HEK293 (cell line): ENCODE results near the gene FOXM1.

ENCODE experiments used
- HOXA7 ChIP-seq: sonication (generic); formaldehyde crosslinking; IDR thresholded peaks from 2 replicates; pipeline ENCODE4 v1.8.1; 2022; ENCODE audit warnings: missing genetic modification reagents, borderline replicate concordance
- IKZF3 ChIP-seq: fragments of 450-650 bp; IDR thresholded peaks from 2 replicates; pipeline ENCODE4 v1.5.0; 2018; ENCODE audit warnings: missing biosample characterization, mild to moderate bottlenecking, missing genetic modification characterization, moderate library complexity
- KLF1 ChIP-seq: fragments of 450-650 bp; formaldehyde crosslinking; IDR thresholded peaks from 2 replicates; pipeline ENCODE4 v1.5.1; 2016; ENCODE audit warnings: missing biosample characterization, missing genetic modification characterization
- KLF9 ChIP-seq: fragments of 450-650 bp; formaldehyde crosslinking; IDR thresholded peaks from 2 replicates; pipeline ENCODE4 v1.5.1; 2016; ENCODE audit warnings: missing biosample characterization, missing genetic modification characterization, low read depth
- MZF1 ChIP-seq: fragments of 450-650 bp; formaldehyde crosslinking; IDR thresholded peaks from 2 replicates; pipeline ENCODE4 v1.5.1; 2017; ENCODE audit warnings: missing biosample characterization, missing genetic modification characterization, borderline replicate concordance
- PRDM1 ChIP-seq: fragments of 450-650 bp; formaldehyde crosslinking; IDR thresholded peaks from 2 replicates; pipeline ENCODE4; 2016; ENCODE audit warnings: missing biosample characterization, missing genetic modification characterization
- PRDM6 ChIP-seq: fragments of 450-650 bp; formaldehyde crosslinking; IDR thresholded peaks from 2 replicates; pipeline ENCODE4 v1.5.1; 2017; ENCODE audit warnings: missing biosample characterization, missing genetic modification characterization
- SALL2 ChIP-seq: fragments of 450-650 bp; formaldehyde crosslinking; IDR thresholded peaks from 2 replicates; pipeline ENCODE4 v1.5.0; 2017; ENCODE audit warnings: missing biosample characterization, mild to moderate bottlenecking, missing genetic modification characterization, borderline replicate concordance
- SETDB1 ChIP-seq: IDR thresholded peaks from one replicate; pipeline ENCODE4 v1.6.1; 2017; ENCODE audit warnings: mild to moderate bottlenecking, low read length, moderate library complexity, mixed read lengths; ENCODE audit not compliant: insufficient read length
- SP7 ChIP-seq: fragments of 450-650 bp; formaldehyde crosslinking; IDR thresholded peaks from 2 replicates; pipeline ENCODE4 v1.5.1; 2016; ENCODE audit warnings: missing biosample characterization, missing genetic modification characterization
- WT1 ChIP-seq: fragments of 450-650 bp; formaldehyde crosslinking; IDR thresholded peaks from 2 replicates; pipeline ENCODE4 v1.5.1; 2016; ENCODE audit warnings: missing biosample characterization, missing genetic modification characterization
- YY1 ChIP-seq: fragments of 450-650 bp; formaldehyde crosslinking; IDR thresholded peaks from 2 replicates; pipeline ENCODE4 v1.5.1; 2018; ENCODE audit warnings: missing biosample characterization, missing genetic modification characterization
- ZBTB17 ChIP-seq: fragments of 450-650 bp; formaldehyde crosslinking; IDR thresholded peaks from 2 replicates; pipeline ENCODE4 v1.5.1; 2016; ENCODE audit warnings: missing biosample characterization, missing genetic modification characterization
- ZBTB7A ChIP-seq: fragments of 450-650 bp; formaldehyde crosslinking; IDR thresholded peaks from 2 replicates; pipeline ENCODE4 v1.5.1; 2016; ENCODE audit warnings: low read depth, missing biosample characterization, missing genetic modification characterization
- ZNF146 ChIP-seq: fragments of 450-650 bp; formaldehyde crosslinking; IDR thresholded peaks from 2 replicates; pipeline ENCODE4 v1.5.1; 2016; ENCODE audit warnings: missing biosample characterization, missing genetic modification characterization
- ZNF280C ChIP-seq: fragments of 450-650 bp; formaldehyde crosslinking; IDR thresholded peaks from 2 replicates; pipeline ENCODE4 v1.5.1; 2016; ENCODE audit warnings: missing biosample characterization, missing genetic modification characterization
- ZNF302 ChIP-seq: fragments of 450-650 bp; formaldehyde crosslinking; IDR thresholded peaks from 2 replicates; pipeline ENCODE4 v1.5.1; 2016; ENCODE audit warnings: missing biosample characterization, missing genetic modification characterization, low read depth
- ZNF311 ChIP-seq: fragments of 450-650 bp; formaldehyde crosslinking; IDR thresholded peaks from 2 replicates; pipeline ENCODE4 v1.5.1; 2017; ENCODE audit warnings: missing biosample characterization, missing genetic modification characterization, borderline replicate concordance
- ZNF37A ChIP-seq: fragments of 450-650 bp; IDR thresholded peaks from 2 replicates; pipeline ENCODE4 v1.5.1; 2018; ENCODE audit warnings: missing biosample characterization, missing genetic modification characterization
- ZNF391 ChIP-seq: fragments of 450-650 bp; formaldehyde crosslinking; IDR thresholded peaks from 2 replicates; pipeline ENCODE4 v1.5.1; 2016; ENCODE audit warnings: low read depth, missing biosample characterization, missing genetic modification characterization, borderline replicate concordance
- ZNF423 ChIP-seq: fragments of 450-650 bp; formaldehyde crosslinking; IDR thresholded peaks from 2 replicates; pipeline ENCODE4 v1.5.1; 2016; ENCODE audit warnings: missing biosample characterization, missing genetic modification characterization
- ZNF501 ChIP-seq: fragments of 450-650 bp; formaldehyde crosslinking; IDR thresholded peaks from 2 replicates; pipeline ENCODE4 v1.5.1; 2016; ENCODE audit warnings: missing biosample characterization, missing genetic modification characterization
- ZNF571 ChIP-seq: fragments of 450-650 bp; formaldehyde crosslinking; IDR thresholded peaks from 2 replicates; pipeline ENCODE4 v1.5.0; 2017; ENCODE audit warnings: missing biosample characterization, missing genetic modification characterization
- ZNF677 ChIP-seq: fragments of 450-650 bp; IDR thresholded peaks from 2 replicates; pipeline ENCODE4 v1.5.0; 2018; ENCODE audit warnings: missing biosample characterization, mild to moderate bottlenecking, missing genetic modification characterization, moderate library complexity
- ZNF777 ChIP-seq: fragments of 450-650 bp; formaldehyde crosslinking; IDR thresholded peaks from 2 replicates; pipeline ENCODE4 v1.5.1; 2017; ENCODE audit warnings: missing biosample characterization, missing genetic modification characterization, borderline replicate concordance
- ZSCAN30 ChIP-seq: fragments of 450-650 bp; IDR thresholded peaks from 2 replicates; pipeline ENCODE4 v1.5.1; 2018; ENCODE audit warnings: missing biosample characterization, mild to moderate bottlenecking, missing genetic modification characterization, moderate library complexity
- TF ChIP-seq, protein P1 (sequence below): fragments of 450-650 bp; formaldehyde crosslinking; IDR thresholded peaks from 2 replicates; pipeline ENCODE4 v1.5.1; 2016; ENCODE audit warnings: missing biosample characterization, missing genetic modification characterization
- TF ChIP-seq, protein P2 (sequence below): fragments of 450-650 bp; formaldehyde crosslinking; IDR thresholded peaks from 2 replicates; pipeline ENCODE4 v1.5.1; 2017; ENCODE audit warnings: missing biosample characterization, missing genetic modification characterization
- TF ChIP-seq, protein P3 (sequence below): fragments of 450-650 bp; formaldehyde crosslinking; IDR thresholded peaks from 2 replicates; pipeline ENCODE4 v1.5.1; 2017; ENCODE audit warnings: missing biosample characterization, missing genetic modification characterization

The FOXM1 gene

GRCh38 chr12:2902272-2902880 is 25.4 kb upstream of the FOXM1 start (continued):
- TF ChIP-seq KLF1 (tag by site-specific recombination): no peak
- TF ChIP-seq, protein P1, sequence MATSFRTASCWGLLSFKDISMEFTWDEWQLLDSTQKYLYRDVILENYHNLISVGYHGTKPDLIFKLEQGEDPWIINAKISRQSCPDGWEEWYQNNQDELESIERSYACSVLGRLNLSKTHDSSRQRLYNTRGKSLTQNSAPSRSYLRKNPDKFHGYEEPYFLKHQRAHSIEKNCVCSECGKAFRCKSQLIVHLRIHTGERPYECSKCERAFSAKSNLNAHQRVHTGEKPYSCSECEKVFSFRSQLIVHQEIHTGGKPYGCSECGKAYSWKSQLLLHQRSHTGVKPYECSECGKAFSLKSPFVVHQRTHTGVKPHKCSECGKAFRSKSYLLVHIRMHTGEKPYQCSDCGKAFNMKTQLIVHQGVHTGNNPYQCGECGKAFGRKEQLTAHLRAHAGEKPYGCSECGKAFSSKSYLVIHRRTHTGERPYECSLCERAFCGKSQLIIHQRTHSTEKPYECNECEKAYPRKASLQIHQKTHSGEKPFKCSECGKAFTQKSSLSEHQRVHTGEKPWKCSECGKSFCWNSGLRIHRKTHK (tag by site-specific recombination): no peak
- no peak for TF ChIP-seq ZNF571
- no peak for TF ChIP-seq HOXA7 (CRISPR knock-in tag)
- no peak for TF ChIP-seq ZNF501 (tag by site-specific recombination)
- peak; percentile 70; the same call in 1 of the 2 replicates for TF ChIP-seq ZSCAN30 (tag by site-specific recombination)
- no peak for TF ChIP-seq SP7 (tag by site-specific recombination)
- TF ChIP-seq, protein P2, sequence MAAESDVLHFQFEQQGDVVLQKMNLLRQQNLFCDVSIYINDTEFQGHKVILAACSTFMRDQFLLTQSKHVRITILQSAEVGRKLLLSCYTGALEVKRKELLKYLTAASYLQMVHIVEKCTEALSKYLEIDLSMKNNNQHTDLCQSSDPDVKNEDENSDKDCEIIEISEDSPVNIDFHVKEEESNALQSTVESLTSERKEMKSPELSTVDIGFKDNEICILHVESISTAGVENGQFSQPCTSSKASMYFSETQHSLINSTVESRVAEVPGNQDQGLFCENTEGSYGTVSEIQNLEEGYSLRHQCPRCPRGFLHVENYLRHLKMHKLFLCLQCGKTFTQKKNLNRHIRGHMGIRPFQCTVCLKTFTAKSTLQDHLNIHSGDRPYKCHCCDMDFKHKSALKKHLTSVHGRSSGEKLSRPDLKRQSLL (tag by site-specific recombination): no peak
- no peak for TF ChIP-seq KLF9
- TF ChIP-seq ZNF423: no peak
- no peak for TF ChIP-seq ZNF391
- no peak for TF ChIP-seq SALL2 (tag by site-specific recombination)
- TF ChIP-seq ZNF37A (tag by site-specific recombination): no peak
- no peak for TF ChIP-seq YY1 (tag by site-specific recombination)
- TF ChIP-seq, protein P3, sequence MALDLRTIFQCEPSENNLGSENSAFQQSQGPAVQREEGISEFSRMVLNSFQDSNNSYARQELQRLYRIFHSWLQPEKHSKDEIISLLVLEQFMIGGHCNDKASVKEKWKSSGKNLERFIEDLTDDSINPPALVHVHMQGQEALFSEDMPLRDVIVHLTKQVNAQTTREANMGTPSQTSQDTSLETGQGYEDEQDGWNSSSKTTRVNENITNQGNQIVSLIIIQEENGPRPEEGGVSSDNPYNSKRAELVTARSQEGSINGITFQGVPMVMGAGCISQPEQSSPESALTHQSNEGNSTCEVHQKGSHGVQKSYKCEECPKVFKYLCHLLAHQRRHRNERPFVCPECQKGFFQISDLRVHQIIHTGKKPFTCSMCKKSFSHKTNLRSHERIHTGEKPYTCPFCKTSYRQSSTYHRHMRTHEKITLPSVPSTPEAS (tag by site-specific recombination): no peak
- no peak for TF ChIP-seq ZBTB7A (tag by site-specific recombination)
- no peak for TF ChIP-seq ZNF302 (tag by site-specific recombination)
- no peak for TF ChIP-seq ZNF280C (tag by site-specific recombination)
- no peak for TF ChIP-seq ZNF311 (tag by site-specific recombination)
- peak; percentile 53; the same call in 1 of the 2 replicates for TF ChIP-seq PRDM1 (tag by site-specific recombination)
- no peak for TF ChIP-seq SETDB1
- no peak for TF ChIP-seq WT1 (tag by site-specific recombination)
- TF ChIP-seq MZF1: no peak
- TF ChIP-seq ZNF777: no peak
- TF ChIP-seq ZBTB17 (tag by site-specific recombination): 0 out of 2 replicates have a peak, but pooled peaks have one; percentile 43
- no peak for TF ChIP-seq ZNF677 (tag by site-specific recombination)
- TF ChIP-seq PRDM6 (tag by site-specific recombination): peak; percentile 67
- TF ChIP-seq ZNF146 (tag by site-specific recombination): no peak
- peak; percentile 84 for TF ChIP-seq IKZF3 (tag by site-specific recombination)
